Calu3 (cell line): ENCODE measurements around the gene EPO. TPM values are rescaled to one million over a fixed set of nuclear protein-coding genes. Genes with fewer than 3 reads are reported as not detected.
"Not testable (repeated sequence)": the region's sequence is repeated elsewhere in the genome, so short reads cannot be mapped to it uniquely, and the experiment has no call there.

Source experiments
- BruUV-seq: library from RNA; stranded (reverse); fragments of 400-500 nt; replicated peaks from 2 replicates; lab custom pipeline; 2021; lab: Mats Ljungman, UMichigan
- CTCF ChIA-PET: fragments of 300-600 bp; sonication (Branson Sonifier 250); formaldehyde crosslinking; loops from one replicate; lab custom pipeline; 2022; ENCODE audit warnings: antibody characterized with exemption; lab: Charles Lee
- DNase-seq: peaks from one replicate; pipeline ENCODE4 v3.0.0; 2022
- H3K27ac Mint-ChIP-seq: one replicate; pipeline ENCODE4 v1.8.0; 2022; ENCODE audit warnings: mixed read lengths; ENCODE audit not compliant: unreplicated experiment
- H3K27me3 Mint-ChIP-seq: one replicate; pipeline ENCODE4 v1.8.0; 2022; ENCODE audit warnings: mixed read lengths; ENCODE audit not compliant: unreplicated experiment
- H3K36me3 Mint-ChIP-seq: one replicate; pipeline ENCODE4 v1.8.0; 2022; ENCODE audit warnings: mild to moderate bottlenecking, moderate library complexity, mixed read lengths; ENCODE audit not compliant: insufficient read depth, unreplicated experiment
- H3K4me1 Mint-ChIP-seq: one replicate; pipeline ENCODE4 v1.8.0; 2022; ENCODE audit warnings: mild to moderate bottlenecking, low read depth, mixed read lengths; ENCODE audit not compliant: unreplicated experiment
- H3K4me3 Mint-ChIP-seq: one replicate; pipeline ENCODE4 v1.8.0; 2022; ENCODE audit warnings: mild to moderate bottlenecking, low read depth, moderate library complexity, mixed read lengths; ENCODE audit not compliant: unreplicated experiment
- H3K9me3 Mint-ChIP-seq: one replicate; pipeline ENCODE4 v1.8.0; 2022; ENCODE audit warnings: low read depth, mixed read lengths; ENCODE audit not compliant: unreplicated experiment
- CTCF ChIP-seq: fragments of 200-600 bp; IDR thresholded peaks from one replicate; pipeline ENCODE4 v1.8.0; 2022; ENCODE audit warnings: antibody characterized with exemption; ENCODE audit not compliant: unreplicated experiment
- intact Hi-C: fragments of 100-400 bp; cut with micrococcal nuclease; formaldehyde crosslinking; loops from one replicate; pipeline ENCODE4 v1.10.0; 2022; ENCODE audit not compliant: unreplicated experiment
- total RNA-seq: library from RNA; stranded (reverse); gene quantifications from 2 replicates; pipeline ENCODE4 v1.2.3, GENCODE V29; 2022

The EPO gene
- total RNA-seq, 1 experiment from 2014 or later, result not detected

GRCh38 chr7:100721505-100721812, 1.2 kb downstream of the EPO start:
- Mint-ChIP-seq H3K27ac (no peak overlapping the region), H3K4me1 (no peaks in the 10 kb centered on the region), H3K9me3 (peaks cover 4% of the 10 kb centered on the region), H3K36me3 (no peaks in the 10 kb centered on the region), H3K4me3 (no peak overlapping the region), H3K27me3 (peaks cover 71% of the 10 kb centered on the region)
- CTCF ChIA-PET, result no interaction called here
- intact Hi-C loops, result no loop called here
- no peak for TF ChIP-seq CTCF
- BruUV-seq, result no TSS peak
- no peak for DNase-seq

GRCh38 chr7:100722480-100723212, 2.4 kb downstream of the EPO start:
- no peak for TF ChIP-seq CTCF
- no peak for DNase-seq
- no peak overlapping the region for H3K27ac Mint-ChIP-seq
- no peak overlapping the region for H3K4me3 Mint-ChIP-seq
- intact Hi-C loops, result no loop called here
- no peaks in the 10 kb centered on the region for H3K36me3 Mint-ChIP-seq
- no TSS peak for BruUV-seq
- peaks cover 4% of the 10 kb centered on the region for H3K9me3 Mint-ChIP-seq
- no peaks in the 10 kb centered on the region for H3K4me1 Mint-ChIP-seq
- H3K27me3 Mint-ChIP-seq, result peaks cover 64% of the 10 kb centered on the region
- CTCF ChIA-PET, result no interaction called here

- Mint-ChIP-seq H3K4me1 (no peaks in the 10 kb centered on the region), H3K36me3 (no peaks in the 10 kb centered on the region), H3K9me3 (peaks cover 3% of the 10 kb centered on the region), H3K27me3 (peaks cover 64% of the 10 kb centered on the region), H3K27ac (no peak overlapping the region), H3K4me3 (no peak overlapping the region)
- no peak for TF ChIP-seq CTCF
- no TSS peak for BruUV-seq
- intact Hi-C loops, result no loop called here
- no peak for DNase-seq
- CTCF ChIA-PET, result no interaction called here
Measured at GRCh38 chr7:100723732-100724275, 3.5 kb downstream of the EPO start.

- H3K4me1 Mint-ChIP-seq, H3K27ac Mint-ChIP-seq, BruUV-seq, DNase-seq, H3K4me3 Mint-ChIP-seq, H3K36me3 Mint-ChIP-seq, H3K9me3 Mint-ChIP-seq, intact Hi-C loops: not testable (repeated sequence)
- H3K27me3 Mint-ChIP-seq, result peaks cover 60% of the 10 kb centered on the region
- CTCF ChIA-PET, result interaction anchor here (0.7 to 1.8 kb wide), 2 partner anchors 19 to 485 kb away, joined by 8 to 12 read pairs; partner anchors contain the start of gene POP7
Measured at GRCh38 chr7:100724364-100724763, 4.1 kb downstream of the EPO start.
